HG02973 (cell line): ENCODE data around the gene ALCAM.

ENCODE experiments used
- ATAC-seq: cut with Tn5 transposase; IDR thresholded peaks from one replicate; pipeline ENCODE4 v1.9.1; 2021; ENCODE audit warnings: moderate library complexity; ENCODE audit not compliant: unreplicated experiment

Gene ALCAM

DNA sequence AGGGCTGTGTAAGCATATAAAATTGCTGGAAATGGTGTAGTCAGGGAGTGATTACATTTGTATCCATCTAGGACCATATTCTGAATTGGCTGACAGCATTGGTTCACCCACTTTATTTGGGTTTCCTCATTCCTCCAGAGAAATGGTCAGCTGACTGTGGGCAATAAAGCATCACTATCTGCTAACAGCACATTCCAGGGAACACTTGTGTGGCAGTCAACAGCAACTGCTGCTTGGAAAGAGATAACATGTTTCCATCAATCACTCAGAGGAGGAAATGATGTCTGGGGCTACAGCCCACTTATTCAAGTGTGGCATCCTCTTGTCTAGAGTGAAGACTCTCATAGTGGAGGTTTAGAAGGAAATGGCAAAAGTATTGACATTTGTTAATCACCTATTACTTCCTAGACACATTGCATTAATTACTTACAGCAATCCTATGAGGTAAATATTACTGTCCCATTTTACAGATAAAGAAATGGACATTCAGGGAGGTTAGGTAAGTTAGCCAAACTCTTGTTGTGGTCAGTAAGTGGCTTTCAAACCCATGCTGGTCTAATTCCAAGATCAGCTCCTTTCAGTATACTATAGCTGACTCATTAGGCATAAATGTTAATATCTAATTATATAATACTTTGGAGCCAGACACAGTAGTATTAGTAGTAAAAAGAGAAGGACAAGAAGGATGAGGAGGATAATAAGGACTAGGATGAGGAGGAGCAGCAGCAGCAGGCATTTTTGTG lies 247.8 kb downstream of the ALCAM start:
- no peak for ATAC-seq

DNA sequence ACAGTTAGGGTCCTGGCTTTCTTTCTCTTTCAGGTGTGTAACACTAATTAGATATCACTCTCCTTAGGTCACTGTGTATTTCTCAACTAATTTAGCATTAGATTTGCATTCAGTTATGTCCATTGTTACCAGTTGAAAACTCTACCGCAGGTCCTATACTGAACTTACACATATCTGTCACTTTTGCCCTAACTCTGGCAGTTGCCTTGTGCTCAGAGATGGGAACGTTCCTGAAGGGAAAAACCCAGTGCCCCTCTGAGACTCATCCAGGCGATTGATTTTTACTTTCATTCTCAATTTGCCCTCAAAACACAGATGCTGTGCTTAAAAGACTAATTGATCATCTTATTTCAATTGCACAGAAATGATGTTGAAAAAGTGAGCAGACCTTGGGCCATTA lies 249.1 kb downstream of the ALCAM start:
- ATAC-seq = no peak

DNA sequence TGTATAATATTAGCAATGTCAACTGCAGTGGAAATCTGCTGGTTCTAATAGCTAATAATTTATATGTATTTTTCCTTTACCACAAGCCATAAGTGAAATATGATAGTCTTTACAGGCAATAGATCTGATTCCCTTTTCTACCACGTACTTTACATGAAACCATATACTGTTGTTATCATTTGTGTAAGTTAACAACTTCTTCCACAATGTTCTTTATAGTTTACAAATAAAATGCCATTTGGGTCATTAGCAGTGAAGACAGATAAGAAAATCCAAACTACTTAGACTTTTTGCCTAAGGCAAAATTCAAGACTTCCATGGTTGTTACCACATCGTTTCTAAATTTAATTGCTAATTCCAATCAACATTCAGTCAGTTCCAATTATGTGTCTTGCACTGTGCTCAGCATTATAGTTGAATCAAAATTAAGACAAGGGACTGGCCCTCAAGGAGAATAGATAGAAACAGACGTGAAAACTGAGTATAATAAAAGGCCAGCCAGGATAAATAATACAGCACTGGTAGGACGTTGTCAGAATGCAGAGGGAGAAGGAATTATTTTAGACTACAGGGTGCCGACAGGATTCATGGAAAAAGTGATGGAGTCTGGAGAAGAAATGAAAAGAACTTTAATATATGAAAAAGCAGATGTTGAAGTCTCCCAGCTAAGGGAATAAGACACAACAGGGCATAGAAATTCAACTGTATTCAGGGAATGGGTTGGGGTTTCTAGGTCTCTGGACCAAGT lies 249.8 kb downstream of the ALCAM start:
- ATAC-seq = no peak

DNA sequence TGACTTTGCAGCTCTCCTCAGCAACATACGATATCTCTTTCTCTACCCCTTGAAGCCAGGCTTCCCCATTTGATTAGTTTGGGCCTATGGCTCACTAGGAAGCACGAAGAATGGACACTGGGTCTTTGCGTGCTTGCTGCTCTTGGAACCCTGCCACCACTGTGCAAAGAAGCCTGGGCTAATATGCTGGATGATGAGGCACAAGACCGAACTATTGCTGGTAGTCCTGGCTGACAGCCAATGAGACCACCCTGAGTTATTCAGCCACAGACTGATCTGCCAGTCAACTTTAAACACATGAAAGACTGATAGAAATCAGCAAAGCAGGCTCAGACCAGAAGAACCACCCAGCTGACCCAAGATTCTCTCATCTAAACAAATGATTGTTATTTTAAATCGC lies 251.8 kb downstream of the ALCAM start:
- ATAC-seq = no peak

DNA sequence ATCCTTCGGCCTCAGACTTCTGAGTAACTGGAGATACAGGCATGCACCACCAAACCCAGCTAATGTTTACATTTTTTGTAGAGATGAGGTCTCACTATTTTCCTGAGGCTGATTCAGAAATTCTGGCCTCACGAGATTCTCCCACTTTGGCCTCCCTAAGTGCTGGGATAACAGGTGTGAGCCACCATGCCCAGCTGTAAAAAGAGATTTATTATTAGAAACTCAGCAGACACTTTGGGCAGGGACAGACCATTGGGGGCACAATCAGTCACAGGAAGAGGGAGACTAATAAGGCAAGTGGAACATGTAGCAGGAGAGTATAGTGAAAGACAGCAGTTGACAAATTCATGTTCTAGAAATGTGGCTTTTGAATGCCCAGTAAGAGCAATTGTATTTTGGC lies 252.9 kb downstream of the ALCAM start:
- ATAC-seq = no peak

DNA sequence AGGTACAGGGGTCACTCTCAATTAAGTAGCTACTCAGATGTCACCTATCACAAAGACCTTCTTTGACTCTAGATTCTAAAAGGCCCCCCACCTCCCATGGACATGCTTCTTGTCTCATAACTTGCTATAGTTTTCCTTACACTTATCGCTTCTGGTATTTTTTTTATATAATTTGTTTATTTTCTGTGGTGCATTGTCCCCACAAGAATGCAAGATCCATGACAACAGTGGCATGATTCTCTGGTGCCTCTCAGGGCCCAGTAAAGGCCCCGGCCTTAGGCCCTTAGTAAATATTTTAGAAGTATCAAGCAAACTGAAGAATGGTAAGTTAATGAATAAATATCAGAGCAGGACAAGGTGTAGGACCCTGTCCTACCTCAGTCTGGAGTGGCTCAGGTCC lies 253.5 kb downstream of the ALCAM start:
- no peak for ATAC-seq

DNA sequence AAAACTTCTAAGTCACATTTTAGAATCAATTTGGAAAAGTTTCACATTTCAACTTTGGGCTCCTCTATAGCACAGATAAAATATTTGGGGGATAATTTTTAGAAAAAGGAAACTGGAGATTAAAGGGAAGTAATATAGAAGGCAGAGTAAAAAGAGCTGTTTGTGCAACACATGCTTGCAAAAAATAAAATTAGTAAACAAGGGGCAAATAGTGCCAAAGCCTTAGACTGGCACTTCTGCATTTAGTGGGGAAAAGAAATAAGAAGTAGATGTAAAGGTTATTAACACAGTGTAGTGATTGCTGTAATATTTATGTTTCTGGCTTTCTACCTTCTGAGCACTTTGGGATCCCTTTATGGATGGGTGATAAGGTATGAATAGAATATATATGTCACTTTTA lies 255.5 kb downstream of the ALCAM start:
- no peak for ATAC-seq
